ENCODE measurements around the gene TEAD4. TPM values are rescaled to one million over a fixed set of nuclear protein-coding genes. Genes with fewer than 3 reads are reported as not detected.

TEAD4 gene
- total RNA-seq, 1 experiment from 2014 or later: 127 TPM

GRCh38 chr12:3083241-3083920 is 124.2 kb downstream of the TEAD4 start:
- Histone ChIP-seq H3K79me1 (ENCODE audit: insufficient read depth, low read depth, low read length, poor library complexity, severe bottlenecking) (no peaks in the 10 kb centered on the region), H3K23ac (ENCODE audit: insufficient read length, low read depth, low read length) (no peak overlapping the region), H3K27me3 (ENCODE audit: insufficient read depth, low read length) (no peaks in the 10 kb centered on the region), H3K9me3 (ENCODE audit: control insufficient read depth, low read depth, low read length) (no peaks in the 10 kb centered on the region), H3K9ac (ENCODE audit: extremely low read depth, insufficient read length, low read length) (no peak overlapping the region), H3K14ac (ENCODE audit: insufficient read depth, low read length) (no peak overlapping the region), H4K91ac (ENCODE audit: insufficient read length, low read depth, low read length) (no peak overlapping the region), H3K23me2 (ENCODE audit: insufficient read length, low read depth, low read length, poor library complexity, severe bottlenecking) (no peaks in the 10 kb centered on the region), H2BK20ac (ENCODE audit: low read depth, low read length, poor library complexity, severe bottlenecking) (no peak overlapping the region), H3K4ac (ENCODE audit: low read depth, low read length) (no peak overlapping the region), H4K8ac (replicated peaks; ENCODE audit: insufficient read length, low read depth, low read length) (no peak overlapping the region), H3K27ac (ENCODE audit: insufficient read length, low read depth, low read length) (no peak overlapping the region), H2AK5ac (ENCODE audit: insufficient read length, low read length) (no peak overlapping the region), H3T11ph (ENCODE audit: low read length) (no peak overlapping the region), H2BK12ac (ENCODE audit: insufficient read length, low read depth, low read length) (no peak overlapping the region), H3K18ac (ENCODE audit: insufficient read length, low read depth, low read length) (no peak overlapping the region), H3K79me2 (ENCODE audit: insufficient read depth, low read length) (no peaks in the 10 kb centered on the region), H3K4me2 (ENCODE audit: insufficient read depth, insufficient read length, low read length) (no peak overlapping the region), H2BK120ac (ENCODE audit: low read depth, low read length, poor library complexity, severe bottlenecking) (no peak overlapping the region), H2AFZ (ENCODE audit: low read length) (no peak overlapping the region), H3K56ac (ENCODE audit: insufficient read length, low read depth, low read length) (no peak overlapping the region), H4K5ac (ENCODE audit: insufficient read length, low read depth, low read length) (no peak overlapping the region), H4K20me1 (ENCODE audit: control insufficient read depth, insufficient read depth, insufficient read length) (no peaks in the 10 kb centered on the region), H2BK5ac (ENCODE audit: insufficient read length, low read length) (no peak overlapping the region), H3K4me1 (ENCODE audit: insufficient read depth, low read length) (peaks cover 5% of the 10 kb centered on the region; the same call in 1 of the 2 replicates), H2BK15ac (ENCODE audit: low read depth, low read length) (no peak overlapping the region)
- Mint-ChIP-seq H3K9me3 (peaks cover 3% of the 10 kb centered on the region in 2 experiments; a peak in 3 of 5 replicates), H3K4me1 (peaks cover 46 to 54% of the 10 kb centered on the region in 2 experiments), H3K4me3 (peak overlapping the region; percentile 10 to 49; a peak in 1 of 5 replicates), H3K27ac (peak overlapping the region in 1 of 3 experiments; percentile 91; a peak in 3 of 7 replicates), H3K36me3 (ENCODE audit: insufficient read depth in 1 of 3, low read depth in 3 of 3) (peaks cover 11 to 22% (median 16%) of the 10 kb centered on the region in 3 experiments), H3K27me3 (ENCODE audit: low read depth) (peaks cover 8% of the 10 kb centered on the region)
- no peak for DNase-seq
- no peak for TF ChIP-seq CTCF (conservative IDR thresholded peaks at IDR 0.05)
- WGBS (ENCODE audit: extremely low coverage, insufficient read length, low lambda C conversion rate): no CpG with 5 or more reads among the region's 6 CpGs
